Sigmoid colon (tissue), 7 donors: Measurements from ENCODE around the gene HIRA. TPM values are rescaled to one million over a fixed set of nuclear protein-coding genes. Genes with fewer than 3 reads are reported as not detected.

ENCODE experiments used
- DNase-seq: peaks from one replicate; pipeline ENCODE4 v3.0.0-alpha.2; 2019
- H3K27ac ChIP-seq, 4 donors: fragments of 200-600 bp; sonication (generic); one replicate each; pipeline ENCODE4 v1.5.1; 2016 to 2019; ENCODE audit warnings: mild to moderate bottlenecking in 1 of 4
- H3K27me3 ChIP-seq, 3 donors: fragments of 200-600 bp; sonication (generic); one replicate each; pipeline ENCODE4 v1.5.1; 2019; ENCODE audit warnings: mild to moderate bottlenecking in 1 of 3
- H3K36me3 ChIP-seq, 4 donors: fragments of 200-600 bp; sonication (generic); one replicate each; pipeline ENCODE4 v1.5.1; 2016 to 2019
- H3K4me1 ChIP-seq, 4 donors: fragments of 200-600 bp; sonication (generic); one replicate each; pipeline ENCODE4 v1.5.1; 2017 to 2019
- H3K4me3 ChIP-seq, 4 donors: fragments of 200-600 bp; sonication (generic); one replicate each; pipeline ENCODE4 v1.5.1; 2017 to 2019; ENCODE audit warnings: mild to moderate bottlenecking in 2 of 4, moderate library complexity in 1 of 4
- H3K9me3 ChIP-seq, 4 donors: fragments of 200-600 bp in 3 of 4; sonication (generic) in 3 of 4; one replicate each; pipeline versions ENCODE4 v1.5.1 to v1.6.1; 2013 to 2019
- EP300 ChIP-seq, 4 donors: sonication (generic); formaldehyde crosslinking; IDR thresholded peaks; one replicate each; pipeline ENCODE4 v1.6.1; 2017; ENCODE audit warnings: antibody characterized with exemption in 4 of 4
- POLR2A ChIP-seq, 2 donors: fragments of 450-650 bp; IDR thresholded peaks; one replicate each; pipeline ENCODE4 v1.6.1; 2016; ENCODE audit warnings: antibody characterized with exemption in 2 of 2, mild to moderate bottlenecking in 2 of 2, moderate library complexity in 2 of 2
- POLR2AphosphoS5 ChIP-seq, 4 donors: sonication (generic); formaldehyde crosslinking; IDR thresholded peaks; one replicate each; pipeline ENCODE4 v1.6.1; 2017; ENCODE audit warnings: antibody characterized with exemption in 4 of 4
- WGBS, 2 donors: extraction: QIAGEN DNeasy Blood & Tissue Kit; methylation state at CpG; one replicate each; pipeline ENCODE4 v1.1.7; 2013; 5-methylcytosine and 5-hydroxymethylcytosine counted together
- intact Hi-C: fragments of 100-400 bp; cut with DNase I; formaldehyde crosslinking; loops from one replicate; pipeline ENCODE4 v1.15.1; 2023
- polyA plus RNA-seq, 3 donors: library from polyadenylated mRNA; stranded (reverse); fragments of 200-250 nt; gene quantifications; one replicate each; pipeline ENCODE4 v1.2.3, GENCODE V29; 2013
- total RNA-seq, 4 donors: library from RNA; depleted of rRNA; stranded (reverse); fragments of >200 nt; gene quantifications; one replicate each; pipeline ENCODE4 v1.1.0, GENCODE V29; 2016
- TF ChIP-seq, protein P1 (sequence below), 4 experiments: fragments of 450-650 bp in 3 of 4; fragments of 200-600 bp in 1 of 4; IDR thresholded peaks; one replicate each; pipeline ENCODE4 v1.5.1; 2016 to 2019; ENCODE audit warnings: antibody characterized with exemption in 4 of 4, mild to moderate bottlenecking in 3 of 4, moderate library complexity in 2 of 4
- donor health status: healthy with polysubstance abuse.
- donor health status: Bipolar disorder and iron deficiency.
- donor health status: healthy.

The HIRA gene
- total and polyA plus RNA-seq, 7 donors: 11.1 to 25.0 (median 15.3) TPM

- 94 to 97% methylated on average over 6 of the region's 6 CpGs for WGBS, 2 donors
- Histone ChIP-seq H3K36me3 (peaks cover 9 to 41% (median 23%) of the 10 kb centered on the region in 4 donors), H3K9me3 (no peaks in the 10 kb centered on the region), H3K27me3 (no peaks in the 10 kb centered on the region), H3K27ac (no peak overlapping the region), H3K4me3 (no peak overlapping the region), H3K4me1 (peaks cover 0 to 8% (median 0%) of the 10 kb centered on the region in 4 donors)
- DNase-seq: no peak
- TF ChIP-seq POLR2A (IDR thresholded peaks at IDR 0.05): no peak
- TF ChIP-seq POLR2AphosphoS5 (IDR thresholded peaks at IDR 0.05): no peak
- TF ChIP-seq, protein P1, sequence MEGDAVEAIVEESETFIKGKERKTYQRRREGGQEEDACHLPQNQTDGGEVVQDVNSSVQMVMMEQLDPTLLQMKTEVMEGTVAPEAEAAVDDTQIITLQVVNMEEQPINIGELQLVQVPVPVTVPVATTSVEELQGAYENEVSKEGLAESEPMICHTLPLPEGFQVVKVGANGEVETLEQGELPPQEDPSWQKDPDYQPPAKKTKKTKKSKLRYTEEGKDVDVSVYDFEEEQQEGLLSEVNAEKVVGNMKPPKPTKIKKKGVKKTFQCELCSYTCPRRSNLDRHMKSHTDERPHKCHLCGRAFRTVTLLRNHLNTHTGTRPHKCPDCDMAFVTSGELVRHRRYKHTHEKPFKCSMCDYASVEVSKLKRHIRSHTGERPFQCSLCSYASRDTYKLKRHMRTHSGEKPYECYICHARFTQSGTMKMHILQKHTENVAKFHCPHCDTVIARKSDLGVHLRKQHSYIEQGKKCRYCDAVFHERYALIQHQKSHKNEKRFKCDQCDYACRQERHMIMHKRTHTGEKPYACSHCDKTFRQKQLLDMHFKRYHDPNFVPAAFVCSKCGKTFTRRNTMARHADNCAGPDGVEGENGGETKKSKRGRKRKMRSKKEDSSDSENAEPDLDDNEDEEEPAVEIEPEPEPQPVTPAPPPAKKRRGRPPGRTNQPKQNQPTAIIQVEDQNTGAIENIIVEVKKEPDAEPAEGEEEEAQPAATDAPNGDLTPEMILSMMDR (IDR thresholded peaks at IDR 0.05): no peak
- TF ChIP-seq EP300 (IDR thresholded peaks at IDR 0.05): no peak
- intact Hi-C loops: no loop called here
These were observed 20.4 kb downstream of the HIRA start for GRCh38 chr22:19410941-19411689.

DNA sequence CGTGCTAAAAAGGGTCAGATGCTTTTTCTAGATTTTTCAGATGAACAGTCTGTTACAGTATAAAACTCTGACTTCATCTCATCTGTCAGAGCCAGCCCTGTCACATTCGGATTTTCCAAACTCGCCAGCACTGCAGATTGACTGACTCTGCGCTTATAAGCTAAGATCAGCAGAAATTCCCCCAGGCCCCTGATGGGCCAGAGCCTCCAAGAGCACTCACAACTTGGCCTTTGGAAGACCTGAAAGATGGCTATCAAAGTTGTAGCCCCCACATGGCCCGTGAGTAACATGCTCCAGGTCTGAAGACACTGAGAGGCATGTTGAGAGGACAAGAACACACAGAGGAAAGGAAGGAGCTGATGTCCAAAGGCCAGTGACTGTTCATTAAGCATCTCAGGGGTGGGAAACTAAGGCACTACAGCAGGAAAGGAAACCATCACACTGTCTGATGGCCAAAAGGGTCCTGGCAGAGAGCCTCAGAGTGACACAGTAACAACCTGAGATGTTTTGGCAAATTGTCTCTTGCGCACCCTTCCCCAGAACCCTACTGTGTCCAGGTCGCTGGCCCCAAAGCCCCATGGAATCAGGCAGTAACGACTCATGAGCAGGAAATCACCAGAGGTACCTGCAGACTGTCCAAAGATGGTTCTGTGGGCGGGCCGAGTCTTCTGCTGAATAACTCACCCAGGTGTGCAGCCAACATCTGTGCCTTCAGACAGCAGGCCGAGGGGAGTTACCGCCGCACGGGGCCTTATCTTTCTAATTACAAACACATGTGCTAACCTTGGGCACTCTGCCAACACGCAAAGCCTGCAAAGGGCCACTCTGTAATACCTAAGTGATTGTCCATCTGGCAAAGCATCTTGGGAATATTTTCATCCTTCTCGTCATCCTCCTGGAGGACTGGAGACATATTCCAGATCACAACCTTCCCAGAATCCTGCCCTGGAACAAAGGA, 23.6 kb downstream of the HIRA start:
- DNase-seq: peak; percentile 65
- TF ChIP-seq POLR2A (IDR thresholded peaks at IDR 0.05) (no peak), EP300 (IDR thresholded peaks at IDR 0.05) (no peak), POLR2AphosphoS5 (IDR thresholded peaks at IDR 0.05) (no peak)
- TF ChIP-seq, protein P1 (IDR thresholded peaks at IDR 0.05): no peak

DNA sequence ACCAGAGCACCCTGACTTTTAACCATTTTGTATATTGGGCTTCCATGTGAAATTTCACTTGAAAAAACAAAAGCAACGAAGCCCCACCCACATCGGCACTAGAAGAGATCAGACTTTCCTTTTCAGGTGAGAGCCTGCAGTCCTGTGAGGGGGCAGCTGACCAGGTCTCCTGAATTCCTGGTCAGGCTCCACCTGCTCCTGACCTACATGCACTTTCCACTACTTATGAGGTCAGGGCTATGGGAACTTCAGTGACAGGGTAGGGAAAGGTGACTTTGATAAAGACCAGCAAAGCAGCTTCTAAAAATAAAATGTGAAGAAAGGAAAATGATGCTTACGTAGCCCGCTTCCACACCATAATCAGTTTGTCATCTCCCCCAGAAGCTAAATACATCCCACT, 24.7 kb downstream of the HIRA start:
- TF ChIP-seq POLR2AphosphoS5 (IDR thresholded peaks at IDR 0.05): no peak
- TF ChIP-seq, protein P1 (IDR thresholded peaks at IDR 0.05): no peak
- no peak for TF ChIP-seq EP300 (IDR thresholded peaks at IDR 0.05)
- no peak for TF ChIP-seq POLR2A (IDR thresholded peaks at IDR 0.05)
- Histone ChIP-seq H3K4me1 (peaks cover 0 to 8% (median 0%) of the 10 kb centered on the region in 4 donors), H3K36me3 (peaks cover 9 to 65% (median 32%) of the 10 kb centered on the region in 4 donors), H3K27me3 (no peaks in the 10 kb centered on the region), H3K9me3 (no peaks in the 10 kb centered on the region), H3K4me3 (no peak overlapping the region), H3K27ac (no peak overlapping the region)
- no peak for DNase-seq
- 94 to 95% methylated on average over 4 of the region's 4 CpGs for WGBS, 2 donors
- intact Hi-C loops: no loop called here

More for the DNA sequence above, 23.6 kb downstream of the HIRA start:
- H3K4me1 ChIP-seq: peaks cover 0 to 8% (median 0%) of the 10 kb centered on the region in 4 donors
- H3K27ac ChIP-seq: no peak overlapping the region
- no peaks in the 10 kb centered on the region for H3K27me3 ChIP-seq
- no peaks in the 10 kb centered on the region for H3K9me3 ChIP-seq
- 62 to 83% methylated on average over 16 of the region's 16 CpGs for WGBS, 2 donors
- intact Hi-C loops: no loop called here
- H3K4me3 ChIP-seq: no peak overlapping the region
- peaks cover 9 to 55% (median 32%) of the 10 kb centered on the region in 4 donors for H3K36me3 ChIP-seq

DNA sequence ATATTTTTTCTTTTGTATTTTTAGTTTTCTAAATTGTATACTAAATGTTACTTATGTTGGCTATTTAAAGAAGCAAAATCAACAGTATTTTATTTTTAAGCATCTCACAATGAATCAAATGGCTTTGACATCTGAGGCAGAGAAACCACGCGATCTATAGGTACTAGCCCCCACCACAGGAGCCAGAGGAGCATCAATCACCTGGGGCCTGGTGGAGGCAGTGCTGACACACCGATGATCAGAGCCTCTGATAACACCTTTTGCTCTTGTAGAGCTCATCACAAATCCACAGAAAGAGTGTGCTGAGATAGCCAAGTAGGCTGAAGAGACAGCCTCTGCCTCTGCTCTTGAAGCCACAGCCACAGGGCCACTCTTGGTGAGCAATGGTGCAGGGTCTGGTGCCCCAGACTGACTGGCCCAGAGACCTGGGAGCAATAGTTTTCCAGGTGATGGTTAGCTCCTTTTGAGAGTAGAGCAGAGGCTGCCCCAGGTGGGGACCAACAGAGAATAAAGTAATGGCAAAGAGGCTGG, 25.2 kb downstream of the HIRA start:
- DNase-seq: no peak
- H3K9me3 ChIP-seq: no peaks in the 10 kb centered on the region
- intact Hi-C loops: no loop called here
- no peak overlapping the region for H3K4me3 ChIP-seq
- H3K27me3 ChIP-seq: no peaks in the 10 kb centered on the region
- H3K4me1 ChIP-seq: peaks cover 0 to 7% (median 0%) of the 10 kb centered on the region in 4 donors
- no peak overlapping the region for H3K27ac ChIP-seq
- 79 to 94% methylated on average over 3 of the region's 3 CpGs for WGBS, 2 donors
- peaks cover 9 to 70% (median 32%) of the 10 kb centered on the region in 4 donors for H3K36me3 ChIP-seq
- TF ChIP-seq, protein P1 (IDR thresholded peaks at IDR 0.05): no peak
- TF ChIP-seq EP300 (IDR thresholded peaks at IDR 0.05): no peak
- no peak for TF ChIP-seq POLR2A (IDR thresholded peaks at IDR 0.05)
- TF ChIP-seq POLR2AphosphoS5 (IDR thresholded peaks at IDR 0.05): no peak
